H1 (cell line): ENCODE results near the gene GPC6. TPM values are rescaled to one million over a fixed set of nuclear protein-coding genes. Genes with fewer than 3 reads are reported as not detected.

Experiments used
- CTCF ChIA-PET: fragments of 300-600 bp; sonication (Branson Sonifier 250); formaldehyde crosslinking; loops from one replicate; lab custom pipeline; 2021; ENCODE audit not compliant: partially characterized antibody; lab: Charles Lee
- POLR2A ChIA-PET: fragments of 300-600 bp; sonication (Branson Sonifier 250); formaldehyde crosslinking; loops from one replicate; lab custom pipeline; 2021; ENCODE audit warnings: inconsistent platforms; ENCODE audit not compliant: partially characterized antibody; lab: Charles Lee
- DNase-seq, 2 experiments: peaks; one replicate each; pipeline versions ENCODE4 v3.0.0 to v3.0.0-alpha.2; 2010 to 2022; ENCODE audit warnings: low spot score in 2 of 2, low read depth in 1 of 2, mixed read lengths in 1 of 2
- FAIRE-seq: peaks from 2 replicates; lab custom pipeline; 2011; peaks lifted over from hg19 to GRCh38; lab: Jason Lieb, UNC
- H2AFZ ChIP-seq: 2 replicates; pipeline ENCODE4 v1.8.1; 2012; ENCODE audit warnings: low read length, inconsistent platforms
- H2AK5ac ChIP-seq: 2 replicates; pipeline ENCODE4 v1.6.1; 2013; ENCODE audit warnings: low read depth, low read length
- H2BK120ac ChIP-seq: replicated peaks from 2 replicates; pipeline ENCODE3; 2013; ENCODE audit warnings: low read depth, low read length, inconsistent platforms
- H2BK12ac ChIP-seq: 2 replicates; pipeline ENCODE4 v1.6.1; 2013; ENCODE audit warnings: low read depth, low read length
- H2BK15ac ChIP-seq: 2 replicates; pipeline ENCODE4 v1.6.1; 2013; ENCODE audit warnings: low read length
- H2BK20ac ChIP-seq: 2 replicates; pipeline ENCODE4 v1.6.1; 2013; ENCODE audit warnings: low read length
- H2BK5ac ChIP-seq: 2 replicates; pipeline ENCODE4 v1.6.1; 2013; ENCODE audit warnings: low read depth, low read length
- H3K14ac ChIP-seq: 2 replicates; pipeline ENCODE4 v1.6.1; 2013; ENCODE audit warnings: inconsistent platforms; ENCODE audit not compliant: insufficient read length
- H3K18ac ChIP-seq: 2 replicates; pipeline ENCODE4 v1.6.1; 2013; ENCODE audit warnings: low read length; ENCODE audit errors: extremely low read depth
- H3K23ac ChIP-seq: 2 replicates; pipeline ENCODE4 v1.6.1; 2013; ENCODE audit warnings: inconsistent platforms; ENCODE audit not compliant: insufficient read length
- H3K23me2 ChIP-seq: 2 replicates; pipeline ENCODE4 v1.6.1; 2013; ENCODE audit warnings: low read depth, low read length
- H3K27ac ChIP-seq: 2 replicates; pipeline ENCODE4 v1.6.1; 2011; ENCODE audit warnings: low read depth, low read length, inconsistent platforms
- H3K27me3 ChIP-seq, 4 experiments: replicated peaks in 1 of 4; 1 replicate in 1 of 4; 2 replicates in 3 of 4; pipeline versions ENCODE4 v1.6.1 to v1.8.1; 2011 to 2013; ENCODE audit warnings: low read length in 3 of 4, mild to moderate bottlenecking in 3 of 4, inconsistent platforms in 2 of 4, mixed read lengths in 2 of 4, moderate library complexity in 1 of 4; ENCODE audit not compliant: control insufficient read depth in 3 of 4, insufficient read depth in 3 of 4; ENCODE audit errors: extremely low read depth in 1 of 4
- H3K36me3 ChIP-seq, 4 experiments: 2 replicates each; pipeline versions ENCODE4 v1.6.1 to v1.8.1; 2011 to 2013; ENCODE audit warnings: mild to moderate bottlenecking in 4 of 4, low read length in 3 of 4, moderate library complexity in 2 of 4, control low read depth in 1 of 4, inconsistent platforms in 1 of 4; ENCODE audit not compliant: insufficient read depth in 4 of 4, control insufficient read depth in 2 of 4
- H3K4ac ChIP-seq: replicated peaks from 2 replicates; pipeline ENCODE3; 2013; ENCODE audit warnings: low read length, low read depth, mixed read lengths, inconsistent platforms; ENCODE audit not compliant: insufficient read length
- H3K4me1 ChIP-seq, 4 experiments: replicated peaks in 1 of 4; 1 replicate in 1 of 4; 2 replicates in 3 of 4; pipeline versions ENCODE4 v1.6.1 to v1.8.1; 2011 to 2013; ENCODE audit warnings: low read length in 3 of 4, inconsistent platforms in 2 of 4, mixed read lengths in 1 of 4; ENCODE audit not compliant: insufficient read depth in 4 of 4, control insufficient read depth in 3 of 4
- H3K4me2 ChIP-seq, 2 experiments: 2 replicates each; pipeline versions ENCODE4 v1.6.1 to v1.8.1; 2011 to 2013; ENCODE audit warnings: low read depth in 2 of 2, low read length in 2 of 2, control low read depth in 1 of 2, inconsistent platforms in 1 of 2, mild to moderate bottlenecking in 1 of 2; ENCODE audit not compliant: insufficient read depth in 1 of 2
- H3K4me3 ChIP-seq, 4 experiments: fragments of 200-600, 300-600 bp in 1 of 4; sonication (generic), shearing (Covaris generic), sonication (Bioruptor Twin) in 1 of 4; 2 replicates each; pipeline versions ENCODE4 v1.5.1 to v1.8.1; 2011 to 2016; ENCODE audit warnings: low read length in 4 of 4, low read depth in 3 of 4, control low read depth in 2 of 4, inconsistent platforms in 2 of 4, mild to moderate bottlenecking in 2 of 4, mixed read lengths in 1 of 4, moderate library complexity in 1 of 4; ENCODE audit not compliant: insufficient read depth in 2 of 4; ENCODE audit errors: extremely low read depth in 1 of 4
- H3K56ac ChIP-seq: replicated peaks from 2 replicates; pipeline ENCODE3; 2013; ENCODE audit warnings: low read depth, mild to moderate bottlenecking, mixed read lengths, low read length, inconsistent platforms; ENCODE audit not compliant: insufficient read length
- H3K79me1 ChIP-seq: 2 replicates; pipeline ENCODE4 v1.6.1; 2013; ENCODE audit warnings: low read depth, low read length, control low read depth
- H3K79me2 ChIP-seq, 2 experiments: 2 replicates each; pipeline versions ENCODE4 v1.6.1 to v1.8.1; 2012 to 2013; ENCODE audit warnings: low read length in 2 of 2, mild to moderate bottlenecking in 2 of 2, inconsistent platforms in 1 of 2; ENCODE audit not compliant: insufficient read depth in 2 of 2, control insufficient read depth in 1 of 2
- H3K9ac ChIP-seq, 4 experiments: replicated peaks in 1 of 4; 1 replicate in 1 of 4; 2 replicates in 3 of 4; pipeline versions ENCODE4 v1.6.1 to v1.8.1; 2011 to 2013; ENCODE audit warnings: low read depth in 3 of 4, low read length in 3 of 4, control low read depth in 2 of 4, mild to moderate bottlenecking in 2 of 4, moderate library complexity in 2 of 4, inconsistent platforms in 1 of 4; ENCODE audit errors: extremely low read depth in 1 of 4
- H3K9me3 ChIP-seq, 2 experiments: 2 replicates each; pipeline versions ENCODE4 v1.6.1 to v1.8.1; 2012 to 2013; ENCODE audit warnings: mild to moderate bottlenecking in 2 of 2, moderate library complexity in 2 of 2, control low read depth in 1 of 2, inconsistent platforms in 1 of 2, low read depth in 1 of 2, low read length in 1 of 2, mixed read lengths in 1 of 2; ENCODE audit not compliant: insufficient read depth in 2 of 2
- H4K20me1 ChIP-seq, 2 experiments: replicated peaks in 1 of 2; 2 replicates each; pipeline versions ENCODE3 to v1.8.1; 2011 to 2013; ENCODE audit warnings: inconsistent platforms in 2 of 2, low read length in 2 of 2, mild to moderate bottlenecking in 1 of 2; ENCODE audit not compliant: insufficient read depth in 2 of 2, control insufficient read depth in 1 of 2
- H4K5ac ChIP-seq: 2 replicates; pipeline ENCODE4 v1.6.1; 2013; ENCODE audit warnings: low read length, low read depth, mixed read lengths, inconsistent platforms; ENCODE audit not compliant: insufficient read length
- H4K8ac ChIP-seq: 2 replicates; pipeline ENCODE4 v1.8.0; 2013; ENCODE audit warnings: mild to moderate bottlenecking, moderate library complexity, low read length, inconsistent platforms; ENCODE audit not compliant: insufficient read depth; ENCODE audit errors: extremely low read depth
- H4K91ac ChIP-seq: replicated peaks from 2 replicates; pipeline ENCODE3; 2013; ENCODE audit warnings: low read length, mixed read lengths, inconsistent platforms; ENCODE audit not compliant: insufficient read length
- GABPA ChIP-seq: IDR thresholded peaks from 2 replicates; pipeline ENCODE4 v1.6.1; 2011; ENCODE audit warnings: mild to moderate bottlenecking, low read length, moderate library complexity, borderline replicate concordance; ENCODE audit not compliant: insufficient read depth
- KDM4A ChIP-seq: IDR thresholded peaks from one replicate; pipeline ENCODE4 v1.7.1; 2012; ENCODE audit warnings: low read depth, mild to moderate bottlenecking, moderate library complexity, low read length, inconsistent platforms; ENCODE audit not compliant: severe bottlenecking
- MAFK ChIP-seq: IDR thresholded peaks from 2 replicates; pipeline ENCODE4 v1.6.1; 2012; ENCODE audit warnings: low read depth, mild to moderate bottlenecking, improper control_type of control experiment, low read length
- PHF8 ChIP-seq: fragments of 200-600 bp; sonication (generic); conservative IDR thresholded peaks from 2 replicates; pipeline ENCODE4 v1.7.1; 2012; ENCODE audit warnings: low read depth, mild to moderate bottlenecking, inconsistent platforms, low read length, moderate library complexity
- SP2 ChIP-seq: IDR thresholded peaks from 2 replicates; pipeline ENCODE4 v1.6.1; 2012; ENCODE audit warnings: mild to moderate bottlenecking, low read length, inconsistent platforms
- WGBS, 2 experiments: shearing (Covaris generic) in 1 of 2; methylation state at CpG; one replicate each; pipeline versions ENCODE4 v1.1.6 to v1.1.7; 2013 to 2015; ENCODE audit warnings: low lambda C conversion rate in 2 of 2, mixed read lengths in 2 of 2, inconsistent platforms in 1 of 2, low coverage in 1 of 2, missing lambda C conversion rate in 1 of 2; ENCODE audit not compliant: insufficient replicate concordance in 2 of 2, insufficient coverage in 1 of 2, insufficient read length in 1 of 2; ENCODE audit errors: extremely low coverage in 1 of 2, missing lambda C conversion rate in 1 of 2; 5-methylcytosine and 5-hydroxymethylcytosine counted together
- polyA plus RNA-seq, 7 experiments: library from polyadenylated mRNA; depleted of rRNA in 3 of 7; stranded (reverse) in 5 of 7; unstranded in 2 of 7; fragments of >200 nt in 5 of 7; fragments of 200-250 nt in 2 of 7; gene quantifications; 1 replicate in 5 of 7; 2 replicates in 1 of 7; 4 replicates in 1 of 7; pipeline versions ENCODE4 v1.2.1 to v1.2.3, GENCODE V29; 2011 to 2013; ENCODE audit warnings: missing spikeins in 2 of 7, mixed read lengths in 2 of 7
- total RNA-seq: library from RNA; stranded (reverse); fragmentation: NEBNext Ultra II Directional; extraction: Animal tissue kit (Norgen Biotek cat#: 25700); gene quantifications from 2 replicates; pipeline ENCODE4 v1.2.1, GENCODE V29; 2021

GPC6 gene
- total and polyA plus RNA-seq, 2 of the 8 experiments (the other 6 are each of a cell fraction or from before 2014, with no cell fraction given), result 5.4 to 12.0 TPM

DNA sequence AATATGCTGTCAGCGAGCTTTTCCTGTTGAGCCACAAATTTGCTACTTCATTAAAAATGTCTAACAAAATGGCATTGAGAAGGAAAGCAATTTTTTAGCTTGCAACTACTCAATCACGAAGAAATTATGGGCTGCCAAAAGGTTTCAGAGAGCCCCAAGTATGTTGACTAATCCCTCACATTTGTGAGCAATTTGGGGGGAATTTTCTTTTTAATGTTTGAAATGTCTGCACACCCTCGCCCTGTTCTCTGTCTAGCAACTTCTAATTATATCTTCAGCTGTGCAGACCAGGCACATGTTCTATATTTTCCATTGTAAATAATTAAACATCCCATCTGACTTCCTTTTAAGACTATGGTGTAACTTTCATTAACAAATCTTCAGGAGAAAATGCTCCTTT is 1060.0 kb downstream of the GPC6 start:
- DNase-seq, result no peak
- no peak for FAIRE-seq
- Histone ChIP-seq H3K4ac (no peak overlapping the region), H3K4me2 (no peak overlapping the region), H3K18ac (no peak overlapping the region), H2BK20ac (no peak overlapping the region), H2BK12ac (no peak overlapping the region), H4K91ac (no peak overlapping the region), H3K79me2 (no peaks in the 10 kb centered on the region), H3K23ac (no peak overlapping the region), H3K56ac (no peak overlapping the region), H3K4me1 (no peaks in the 10 kb centered on the region), H2AFZ (no peak overlapping the region), H3K36me3 (no peaks in the 10 kb centered on the region; a peak in 1 of 8 replicates), H3K9me3 (no peaks in the 10 kb centered on the region), H2BK5ac (no peak overlapping the region), H2AK5ac (no peak overlapping the region), H4K20me1 (no peaks in the 10 kb centered on the region), H3K27ac (no peak overlapping the region), H3K4me3 (no peak overlapping the region), H3K9ac (no peak overlapping the region), H3K79me1 (no peaks in the 10 kb centered on the region; the same call in 1 of the 2 replicates), H3K14ac (no peak overlapping the region), H2BK15ac (no peak overlapping the region), H4K5ac (no peak overlapping the region), H2BK120ac (no peak overlapping the region), H3K23me2 (no peaks in the 10 kb centered on the region), H3K27me3 (no peaks in the 10 kb centered on the region), H4K8ac (no peak overlapping the region)
- 87% methylated on average over 3 of the region's 3 CpGs; no CpG with 5 or more reads in 1 of the 2 experiments for WGBS, 2 experiments
- no peak for TF ChIP-seq MAFK
- no peak for TF ChIP-seq KDM4A
- TF ChIP-seq SP2, result no peak
- TF ChIP-seq GABPA, result no peak
- no peak for TF ChIP-seq PHF8
- POLR2A ChIA-PET, result no interaction called here
- CTCF ChIA-PET, result no interaction called here
